HepG2 (cell line): ENCODE results near the gene ABCG1. TPM values are rescaled to one million over a fixed set of nuclear protein-coding genes. Genes with fewer than 3 reads are reported as not detected.

ENCODE experiments used
- ATAC-seq: fragments of 200-7000 bp; cut with Tn5 transposase; 3 replicates; pipeline ENCODE4 v1.9.1; 2020; ENCODE audit warnings: mild to moderate bottlenecking, moderate library complexity
- BruUV-seq: library from RNA; stranded (reverse); fragments of 400-500 nt; replicated peaks from 2 replicates; lab custom pipeline; 2021; lab: Mats Ljungman, UMichigan
- CTCF ChIA-PET: fragments of 300-600 bp; formaldehyde crosslinking; extraction: SDS; loops from one replicate; lab custom pipeline; 2021; ENCODE audit warnings: low total read pairs, inconsistent platforms, low intra/inter-chr PET ratio; lab: Yijun Ruan, JAX
- POLR2A ChIA-PET: fragments of 350-600 bp; sonication (Branson Sonifier 250); formaldehyde crosslinking; loops from one replicate; lab custom pipeline; 2020; ENCODE audit warnings: antibody characterized with exemption, inconsistent platforms; lab: Yijun Ruan, JAX
- DNase-seq: peaks from one replicate; pipeline ENCODE4 v3.0.0-alpha.2; 2015; ENCODE audit warnings: low spot score
- FAIRE-seq: peaks from 3 replicates; lab custom pipeline; 2011; peaks lifted over from hg19 to GRCh38; lab: Jason Lieb, UNC
- H2AFZ ChIP-seq: one replicate; pipeline ENCODE4 v1.6.1; 2011; ENCODE audit warnings: low read length, inconsistent platforms
- H3K27ac ChIP-seq: fragments of 300-600 bp; 3 replicates; pipeline ENCODE4 v1.8.0; 2011; ENCODE audit warnings: mixed run types, mild to moderate bottlenecking, mixed read lengths, low read length, inconsistent platforms; ENCODE audit not compliant: insufficient read depth; ENCODE audit errors: extremely low read length
- H3K27me3 ChIP-seq, 2 experiments: fragments of 200-600 bp in 1 of 2; 2 replicates in 1 of 2; 3 replicates in 1 of 2; pipeline versions ENCODE4 v1.6.0 to v1.8.0; 2011; ENCODE audit warnings: low read length in 2 of 2, mild to moderate bottlenecking in 2 of 2, moderate library complexity in 2 of 2, inconsistent platforms in 1 of 2; ENCODE audit not compliant: insufficient read depth in 2 of 2, control insufficient read depth in 1 of 2
- H3K36me3 ChIP-seq, 2 experiments: fragments of 200-600 bp in 1 of 2; replicated peaks in 1 of 2; 2 replicates in 1 of 2; 3 replicates in 1 of 2; pipeline versions ENCODE4 v1.5.1 to v1.8.0; 2011; ENCODE audit warnings: low read length in 2 of 2, inconsistent platforms in 1 of 2; ENCODE audit not compliant: insufficient read depth in 2 of 2, control insufficient read depth in 1 of 2
- H3K4me1 ChIP-seq: 2 replicates; pipeline ENCODE4 v1.5.1; 2012; ENCODE audit warnings: low read length, inconsistent platforms; ENCODE audit not compliant: insufficient read depth
- H3K4me2 ChIP-seq: 2 replicates; pipeline ENCODE4 v1.6.0; 2011; ENCODE audit warnings: low read depth, low read length, inconsistent platforms
- H3K4me3 ChIP-seq, 3 experiments: fragments of 200-600 bp in 1 of 3; sonication (generic), shearing (Covaris generic) in 1 of 3; replicated peaks in 1 of 3; 2 replicates each; pipeline ENCODE4 v1.5.1; 2011 to 2016; ENCODE audit warnings: low read length in 3 of 3, inconsistent platforms in 2 of 3, low read depth in 2 of 3, mild to moderate bottlenecking in 2 of 3, control low read depth in 1 of 3, mixed read lengths in 1 of 3; ENCODE audit not compliant: insufficient read depth in 1 of 3
- H3K79me2 ChIP-seq: one replicate; pipeline ENCODE4 v1.6.1; 2011; ENCODE audit warnings: low read length, inconsistent platforms; ENCODE audit not compliant: insufficient read depth
- H3K9ac ChIP-seq: 2 replicates; pipeline ENCODE4 v1.6.0; 2011; ENCODE audit warnings: mild to moderate bottlenecking, low read depth, low read length, inconsistent platforms; ENCODE audit not compliant: insufficient read depth
- H3K9me3 ChIP-seq: 2 replicates; pipeline ENCODE4 v1.5.1; 2012; ENCODE audit warnings: mild to moderate bottlenecking, low read length
- H4K20me1 ChIP-seq: 2 replicates; pipeline ENCODE4 v1.6.0; 2011; ENCODE audit warnings: inconsistent platforms, mild to moderate bottlenecking, low read length, moderate library complexity; ENCODE audit not compliant: insufficient read depth
- BCL3 ChIP-seq: sonication (generic); formaldehyde crosslinking; IDR thresholded peaks from 2 replicates; pipeline ENCODE4 v1.5.1; 2020; ENCODE audit warnings: mild to moderate bottlenecking, missing genetic modification reagents, moderate library complexity
- CENPX ChIP-seq: sonication (generic); formaldehyde crosslinking; IDR thresholded peaks from 2 replicates; pipeline ENCODE4 v1.9.0; 2021; ENCODE audit warnings: mild to moderate bottlenecking, missing genetic modification reagents, moderate library complexity
- CERS6 ChIP-seq: sonication (generic); formaldehyde crosslinking; IDR thresholded peaks from 2 replicates; pipeline ENCODE4 v1.5.0; 2020; ENCODE audit warnings: missing genetic modification reagents
- EP300 ChIP-seq, 3 experiments: sonication (generic) in 1 of 3; formaldehyde crosslinking in 1 of 3; IDR thresholded peaks; 2 replicates each; pipeline versions ENCODE4 v1.5.1 to v1.6.1; 2011 to 2020; ENCODE audit warnings: low read depth in 2 of 3, low read length in 2 of 3, borderline replicate concordance in 1 of 3, improper control_type of control experiment in 1 of 3, mild to moderate bottlenecking in 1 of 3, missing genetic modification reagents in 1 of 3, moderate library complexity in 1 of 3
- MTA3 ChIP-seq: sonication (generic); formaldehyde crosslinking; IDR thresholded peaks from 2 replicates; pipeline ENCODE4 v1.4.0; 2020; ENCODE audit warnings: missing genetic modification reagents
- PAWR ChIP-seq: sonication (generic); formaldehyde crosslinking; IDR thresholded peaks from 2 replicates; pipeline ENCODE4 v1.4.0; 2020; ENCODE audit warnings: missing genetic modification reagents, mild to moderate bottlenecking, borderline replicate concordance
- POLR2A ChIP-seq, 2 experiments: IDR thresholded peaks; 2 replicates each; pipeline ENCODE4 v1.6.1; 2011; ENCODE audit warnings: low read depth in 2 of 2, low read length in 2 of 2, mild to moderate bottlenecking in 1 of 2, moderate library complexity in 1 of 2; ENCODE audit not compliant: insufficient read depth in 1 of 2
- RFXANK ChIP-seq: IDR thresholded peaks from 2 replicates; pipeline ENCODE4 v1.6.1; 2016
- TBL1XR1 ChIP-seq: fragments of 150-350 bp; IDR thresholded peaks from 2 replicates; pipeline ENCODE4 v1.6.1; 2014; ENCODE audit warnings: borderline replicate concordance, low read length; ENCODE audit not compliant: partially characterized antibody
- THAP9 ChIP-seq: sonication (generic); formaldehyde crosslinking; IDR thresholded peaks from 2 replicates; pipeline ENCODE4; 2020; ENCODE audit warnings: missing genetic modification reagents, mild to moderate bottlenecking, borderline replicate concordance
- TRAFD1 ChIP-seq: sonication (generic); formaldehyde crosslinking; IDR thresholded peaks from 2 replicates; pipeline ENCODE4 v1.5.1; 2020; ENCODE audit warnings: missing genetic modification reagents, mild to moderate bottlenecking, borderline replicate concordance
- ZNF740 ChIP-seq: sonication (generic); formaldehyde crosslinking; IDR thresholded peaks from 2 replicates; pipeline ENCODE4 v1.4.0; 2020; ENCODE audit warnings: missing genetic modification reagents
- ZNF749 ChIP-seq: sonication (generic); formaldehyde crosslinking; IDR thresholded peaks from 2 replicates; pipeline ENCODE4 v1.8.0; 2022; ENCODE audit warnings: mild to moderate bottlenecking, missing genetic modification reagents, moderate library complexity, borderline replicate concordance
- ZSCAN31 ChIP-seq: sonication (generic); formaldehyde crosslinking; IDR thresholded peaks from 2 replicates; pipeline ENCODE4 v1.5.0; 2020; ENCODE audit warnings: low read depth, mild to moderate bottlenecking, missing genetic modification reagents
- ZSCAN9 ChIP-seq: IDR thresholded peaks from 2 replicates; pipeline ENCODE4 v1.6.1; 2016; ENCODE audit warnings: borderline replicate concordance
- WGBS: methylation state at CpG from one replicate; pipeline ENCODE4 v1.1.6; 2017; ENCODE audit warnings: low lambda C conversion rate; 5-methylcytosine and 5-hydroxymethylcytosine counted together
- in situ Hi-C: cut with HindIII; loops from 2 replicates; pipeline ENCODE4 v1.10.0; 2017; ENCODE audit warnings: low pct_unique_long_range_greater_than_20kb; ENCODE audit not compliant: extremely low pct_ligation_motif_present
- intact Hi-C: fragments of 100-400 bp; cut with micrococcal nuclease; formaldehyde crosslinking; loops from one replicate; pipeline ENCODE4 v1.10.0; 2022; ENCODE audit not compliant: unreplicated experiment
- polyA plus RNA-seq, 8 experiments: library from polyadenylated mRNA; depleted of rRNA in 3 of 8; stranded (reverse) in 7 of 8; unstranded in 1 of 8; fragments of >200 nt; fragmentation: Illumina TruSeq in 4 of 8; extraction: Trizol in 4 of 8; gene quantifications; 2 replicates each; pipeline versions ENCODE4 v1.2.1 to v1.2.3, GENCODE V29; 2011 to 2016; ENCODE audit warnings: low read depth in 4 of 8, missing spikeins in 1 of 8, mixed read lengths in 1 of 8; ENCODE audit not compliant: insufficient read depth in 1 of 8
- total RNA-seq, 5 experiments: library from RNA; depleted of rRNA; stranded (reverse); fragments of >200 nt; fragmentation: Illumina TruSeq; extraction: Trizol; gene quantifications; 2 replicates each; pipeline ENCODE4 v1.2.3, GENCODE V29; 2016; ENCODE audit warnings: low read depth in 1 of 5

ABCG1 gene
- total and polyA plus RNA-seq, 2 of the 13 experiments (the other 11 are each of a cell fraction or from before 2014, with no cell fraction given): 0.04 TPM; not detected in 1

GRCh38 chr21:42179316-42179715, 39.6 kb upstream of the ABCG1 start:
- Histone ChIP-seq H3K4me1 (no peaks in the 10 kb centered on the region), H3K36me3 (no peaks in the 10 kb centered on the region), H3K4me2 (no peak overlapping the region), H3K9ac (no peak overlapping the region), H3K4me3 (no peak overlapping the region), H2AFZ (no peak overlapping the region), H3K27me3 (peaks cover 0 to 6% of the 10 kb centered on the region in 2 experiments; a peak in 1 of 5 replicates), H3K79me2 (no peaks in the 10 kb centered on the region), H4K20me1 (no peaks in the 10 kb centered on the region), H3K9me3 (no peaks in the 10 kb centered on the region), H3K27ac (no peak overlapping the region)
- POLR2A ChIA-PET: no interaction called here
- CTCF ChIA-PET: no interaction called here
- intact Hi-C loops (no loop called here), in situ Hi-C loops (no loop called here)
- no peak for FAIRE-seq
- no peak for DNase-seq
- BruUV-seq: no TSS peak
- no peak for ATAC-seq
- WGBS: 28% methylated on average over 3 of the region's 3 CpGs
- TF ChIP-seq EP300 (IDR thresholded peaks at IDR 0.05; ENCODE audit: low read depth in 2 of 2, low read length in 2 of 2) (no peak), EP300 (CRISPR knock-in tag; IDR thresholded peaks at IDR 0.05; ENCODE audit: borderline replicate concordance) (no peak), CERS6 (CRISPR knock-in tag) (no peak), ZNF749 (CRISPR knock-in tag) (no peak), PAWR (CRISPR knock-in tag) (no peak), MTA3 (CRISPR knock-in tag) (no peak), BCL3 (CRISPR knock-in tag) (no peak), CENPX (CRISPR knock-in tag) (no peak), TBL1XR1 (no peak), ZSCAN31 (no peak), ZNF740 (no peak), RFXANK (CRISPR knock-in tag) (no peak), TRAFD1 (no peak), ZSCAN9 (no peak), THAP9 (CRISPR knock-in tag) (no peak), POLR2A (IDR thresholded peaks at IDR 0.05; ENCODE audit: insufficient read depth in 1 of 2, low read depth in 2 of 2, low read length in 2 of 2) (no peak)
